ENCODE data around the gene DPH1. TPM values are rescaled to one million over a fixed set of nuclear protein-coding genes. Genes with fewer than 3 reads are reported as not detected.

The DPH1 gene
- total RNA-seq, 1 experiment from 2014 or later, result 45.2 TPM

DNA sequence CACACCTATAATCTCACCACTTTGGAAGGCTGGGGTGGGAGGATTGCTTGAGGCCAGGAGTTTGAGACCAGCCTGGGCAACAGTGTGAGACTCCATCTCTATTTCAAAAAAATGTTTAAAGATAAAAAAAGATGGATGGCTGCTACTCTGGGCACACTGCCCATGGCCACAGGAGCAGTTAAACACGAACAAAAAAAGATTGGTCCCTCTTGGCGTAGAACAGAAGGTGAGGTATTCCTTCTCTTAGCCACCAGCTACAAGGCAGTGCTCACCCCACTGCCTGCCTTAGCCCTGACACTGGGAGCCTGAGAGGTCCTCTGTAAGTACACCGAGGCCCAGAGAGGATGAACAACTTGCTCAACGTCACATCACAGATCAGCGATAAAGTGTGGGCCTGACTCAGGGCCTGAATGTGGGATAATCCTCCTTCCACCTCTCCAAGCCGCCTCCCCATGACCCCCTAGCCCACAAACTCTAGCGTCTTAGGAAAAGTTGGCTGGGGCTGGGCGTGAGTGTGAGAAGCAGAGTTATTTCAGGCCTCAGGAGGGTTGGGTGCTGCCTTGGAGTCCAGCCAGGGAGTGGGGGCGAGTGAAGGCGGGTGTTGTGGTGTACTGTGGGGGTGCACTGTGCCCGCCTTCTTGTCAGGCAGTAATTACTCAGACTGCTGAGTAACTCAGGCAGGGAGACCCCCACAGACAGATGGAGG is 2.3 kb upstream of the DPH1 start:
- DNase-seq (ENCODE audit: low read depth), result no peak

GRCh38 chr17:2028234-2028614 is 1.7 kb upstream of the DPH1 start:
- no peak for DNase-seq (ENCODE audit: low read depth)

DNA sequence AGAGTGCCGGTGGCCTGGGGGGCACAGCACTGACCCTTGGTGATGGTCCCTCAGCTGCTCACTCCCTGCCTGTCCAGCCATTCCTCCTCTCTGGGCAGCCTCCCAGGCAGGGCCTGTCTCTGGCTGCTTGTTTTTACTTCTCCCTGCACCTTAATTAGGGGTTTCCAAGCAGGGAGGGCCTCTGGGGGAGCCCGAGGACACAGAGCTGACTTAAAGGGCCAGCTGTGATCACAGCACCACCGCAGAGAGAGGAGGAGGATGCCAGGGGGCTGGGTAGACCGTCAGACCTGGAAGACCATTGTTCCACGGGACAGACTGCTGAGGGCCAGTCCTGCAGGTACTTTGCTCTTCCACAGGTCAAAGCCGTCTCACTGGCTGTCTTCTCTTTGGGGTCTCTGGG is 1.2 kb upstream of the DPH1 start:
- DNase-seq (ENCODE audit: low read depth), result no peak

DNA sequence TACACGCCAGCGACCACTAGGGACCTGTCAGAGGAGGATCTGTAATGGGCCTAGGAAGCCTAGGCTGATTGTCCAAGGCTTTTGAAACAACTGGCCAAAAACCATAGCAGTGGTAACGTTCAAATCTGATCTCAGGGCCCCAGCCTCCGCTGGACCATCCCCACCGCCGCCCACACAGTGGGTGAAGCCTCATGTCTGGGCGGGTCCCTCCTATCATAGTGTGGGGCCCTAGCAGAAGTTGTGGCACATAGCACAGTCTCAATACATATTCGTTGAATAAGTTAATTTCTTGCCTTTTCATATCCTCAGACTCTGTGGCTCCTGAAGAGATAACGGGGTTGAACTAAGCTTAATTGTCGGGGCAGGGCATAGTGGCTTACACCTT is 818 bp downstream of the DPH1 start:
- DNase-seq (ENCODE audit: low read depth), result no peak

- DNase-seq (ENCODE audit: low read depth), result no peak
Observed at GRCh38 chr17:2033153-2033552, 3.2 kb downstream of the DPH1 start.

DNA sequence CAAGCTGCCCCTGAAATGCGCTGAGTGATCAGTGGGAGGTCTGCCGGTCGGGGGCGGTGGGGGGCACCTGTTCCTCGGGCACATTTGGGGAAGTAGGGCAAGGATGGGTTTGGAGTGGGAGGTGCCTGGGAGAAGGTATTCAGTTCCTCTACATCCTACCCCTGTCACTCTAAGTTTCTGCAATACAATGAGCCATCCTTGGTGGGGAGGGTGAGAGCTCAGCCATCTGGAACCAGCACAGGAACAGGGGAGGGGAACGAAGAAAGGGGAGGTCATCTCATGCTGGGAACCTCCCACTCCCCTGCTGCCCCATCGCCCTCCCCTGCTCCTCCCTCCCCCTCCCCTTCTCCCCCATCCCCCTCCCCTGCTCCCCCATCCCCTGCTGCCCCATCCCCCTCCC is 4.2 kb downstream of the DPH1 start:
- DNase-seq (ENCODE audit: low read depth), result no peak

DNA sequence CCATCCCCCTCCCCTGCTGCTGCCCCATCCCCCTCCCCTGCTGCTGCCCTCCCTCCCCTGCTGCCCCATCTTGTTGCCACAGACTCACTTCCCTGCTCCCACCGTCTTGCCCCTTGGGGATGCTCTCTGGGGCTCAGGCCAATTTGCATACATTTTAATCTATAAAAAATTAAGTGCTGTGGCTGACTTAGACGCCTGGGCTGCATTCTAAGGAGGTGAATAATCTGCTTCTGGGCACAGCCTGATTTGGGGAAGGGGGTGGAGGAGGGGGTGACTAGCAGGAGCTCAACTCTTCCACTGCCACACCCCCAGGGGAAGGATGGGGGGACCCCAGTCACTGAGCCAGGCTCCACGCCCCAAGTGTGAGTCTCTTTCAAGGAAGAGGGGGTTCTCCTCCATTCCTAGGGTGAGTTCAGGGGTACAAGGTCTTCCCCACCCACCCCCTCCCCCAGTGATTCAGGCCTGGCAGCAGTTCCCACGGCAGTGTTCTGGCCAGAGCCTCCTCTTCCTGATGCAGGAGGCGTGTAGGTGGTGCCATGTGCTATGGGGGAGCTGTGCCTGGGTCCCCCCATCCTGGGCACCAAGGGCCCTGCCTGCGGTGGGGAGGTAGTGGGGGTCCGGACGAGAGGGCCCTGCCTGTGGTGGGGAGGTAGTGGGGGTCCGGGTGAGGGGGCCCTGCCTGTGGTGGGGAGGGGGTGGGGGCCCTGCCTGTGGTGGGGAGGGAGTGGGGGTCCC is 5.0 kb downstream of the DPH1 start:
- DNase-seq (ENCODE audit: low read depth), result no peak

GRCh38 chr17:2035541-2036488 is 5.9 kb downstream of the DPH1 start:
- no peak for DNase-seq (ENCODE audit: low read depth)

GRCh38 chr17:2037155-2037554 is 7.2 kb downstream of the DPH1 start:
- DNase-seq (ENCODE audit: low read depth), result no peak

DNA sequence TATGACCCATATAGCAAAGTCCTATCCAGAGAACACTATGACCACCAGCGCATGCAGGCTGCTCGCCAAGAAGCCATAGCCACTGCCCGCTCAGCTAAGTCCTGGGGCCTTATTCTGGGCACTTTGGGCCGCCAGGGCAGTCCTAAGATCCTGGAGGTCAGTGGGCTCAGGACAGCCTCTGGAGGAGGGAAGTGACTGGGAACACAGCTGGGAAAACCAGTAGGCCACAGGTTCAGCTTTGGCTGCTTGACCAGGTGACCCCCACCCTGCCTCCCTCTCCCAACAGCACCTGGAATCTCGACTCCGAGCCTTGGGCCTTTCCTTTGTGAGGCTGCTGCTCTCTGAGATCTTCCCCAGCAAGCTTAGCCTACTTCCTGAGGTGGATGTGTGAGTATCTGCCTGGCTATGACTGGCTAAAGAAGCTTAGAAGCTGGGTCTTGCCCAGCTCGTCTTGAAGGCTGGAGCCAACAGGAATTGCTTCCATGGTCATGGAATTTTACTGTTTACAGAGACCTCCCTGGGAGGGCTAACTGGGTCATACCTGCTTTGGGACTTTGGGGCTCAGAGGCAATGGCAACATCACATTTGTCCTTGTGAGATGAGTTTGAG is 10.4 kb downstream of the DPH1 start:
- no peak for DNase-seq (ENCODE audit: low read depth)

DNA sequence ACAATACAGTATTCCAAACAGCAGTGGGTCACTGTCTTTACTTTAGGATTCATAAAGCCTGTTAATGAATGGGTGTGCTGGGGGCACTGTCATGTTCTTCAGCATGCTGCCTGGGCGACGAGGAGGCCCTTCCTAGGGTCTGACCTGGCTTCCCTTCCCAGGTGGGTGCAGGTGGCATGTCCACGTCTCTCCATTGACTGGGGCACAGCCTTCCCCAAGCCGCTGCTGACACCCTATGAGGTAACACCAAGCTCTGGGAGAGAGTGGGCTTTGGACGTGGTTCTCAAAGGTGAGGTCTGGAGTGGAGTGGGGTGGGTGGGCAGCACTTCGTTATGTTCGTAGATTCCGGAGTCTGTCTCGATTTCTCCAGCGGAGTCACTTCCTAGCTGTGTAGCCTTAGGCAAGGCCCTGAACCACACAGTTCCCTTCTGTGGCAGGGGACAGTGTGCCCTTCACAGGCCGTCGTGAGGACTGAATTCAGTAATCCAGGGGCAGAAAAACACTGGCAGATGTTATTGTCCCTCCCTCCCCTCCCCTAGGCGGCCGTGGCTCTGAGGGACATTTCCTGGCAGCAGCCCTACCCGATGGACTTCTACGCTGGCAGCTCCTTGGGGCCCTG is 11.1 kb downstream of the DPH1 start:
- DNase-seq (ENCODE audit: low read depth), result no peak

GRCh38 chr17:2041561-2042389 is 11.8 kb downstream of the DPH1 start, which contains the start of gene OVCA2:
Gene OVCA2, plus strand, starts transcription at chr17:2042022. Its CDS starts 26 bp downstream, at chr17:2042048.
- DNase-seq (ENCODE audit: low read depth), result peak; percentile 98

DNA sequence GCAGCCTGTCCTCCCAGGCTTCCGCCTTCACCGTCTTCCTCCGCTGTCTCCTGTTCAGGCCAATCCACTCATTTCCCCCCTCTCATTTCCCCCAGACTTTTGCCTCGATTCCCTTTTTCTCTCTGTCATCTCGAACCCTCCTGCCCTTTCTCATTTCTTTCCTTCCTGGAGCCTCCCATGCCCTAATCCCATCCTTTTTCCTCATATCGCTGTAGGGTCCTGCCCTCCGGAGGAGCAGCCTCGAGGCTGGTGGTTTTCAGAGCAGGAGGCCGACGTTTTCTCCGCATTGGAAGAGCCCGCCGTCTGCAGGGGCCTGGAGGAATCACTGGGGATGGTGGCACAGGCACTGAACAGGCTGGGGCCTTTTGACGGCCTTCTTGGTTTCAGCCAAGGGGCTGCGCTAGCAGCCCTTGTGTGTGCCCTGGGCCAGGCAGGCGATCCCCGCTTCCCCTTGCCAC is 12.5 kb downstream of the DPH1 start:
- peak; percentile 59 for DNase-seq (ENCODE audit: low read depth)

DNA sequence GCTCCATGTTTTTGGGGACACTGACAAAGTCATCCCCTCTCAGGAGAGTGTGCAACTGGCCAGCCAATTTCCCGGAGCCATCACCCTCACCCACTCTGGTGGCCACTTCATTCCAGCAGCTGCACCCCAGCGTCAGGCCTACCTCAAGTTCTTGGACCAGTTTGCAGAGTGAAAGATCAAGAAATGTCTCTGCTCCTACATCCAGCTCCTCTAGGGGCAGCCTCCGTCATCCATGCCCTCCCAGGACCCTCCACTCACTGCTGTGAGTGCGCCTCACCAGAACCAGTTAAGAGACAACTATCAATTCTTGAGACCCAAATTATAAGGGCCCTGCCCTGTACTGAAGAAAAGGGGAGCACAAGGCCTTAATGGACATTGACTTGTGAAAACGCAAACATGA is 13.0 kb downstream of the DPH1 start:
- no peak for DNase-seq (ENCODE audit: low read depth)

- DNase-seq (ENCODE audit: low read depth), result peak; percentile 64
Observed at GRCh38 chr17:2043785-2044184, 13.8 kb downstream of the DPH1 start.

- no peak for DNase-seq (ENCODE audit: low read depth)
Observed at GRCh38 chr17:2044263-2044894, 14.4 kb downstream of the DPH1 start.

DNA sequence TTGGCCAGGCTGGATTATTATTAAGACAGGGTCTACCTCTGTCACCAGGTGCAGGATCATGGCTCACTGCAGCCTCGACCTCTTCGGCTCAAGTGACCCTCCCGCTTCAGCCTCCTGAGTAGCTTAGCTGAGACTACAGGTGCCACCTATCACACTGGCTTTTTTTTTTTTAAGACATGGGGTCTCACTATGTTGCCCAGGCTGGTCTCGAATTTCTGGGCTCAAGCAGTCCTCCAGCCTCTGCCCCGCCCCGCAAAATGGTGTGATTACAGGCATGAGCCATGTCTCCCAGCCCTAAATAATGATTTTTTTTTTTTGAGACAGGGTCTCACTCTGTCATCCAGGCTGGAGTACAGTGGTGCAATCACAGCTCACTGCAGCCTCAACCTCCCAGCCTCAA is 17.6 kb downstream of the DPH1 start:
- DNase-seq (ENCODE audit: low read depth), result no peak

- DNase-seq (ENCODE audit: low read depth), result no peak
Observed at GRCh38 chr17:2048805-2049204, 18.9 kb downstream of the DPH1 start.

DNA sequence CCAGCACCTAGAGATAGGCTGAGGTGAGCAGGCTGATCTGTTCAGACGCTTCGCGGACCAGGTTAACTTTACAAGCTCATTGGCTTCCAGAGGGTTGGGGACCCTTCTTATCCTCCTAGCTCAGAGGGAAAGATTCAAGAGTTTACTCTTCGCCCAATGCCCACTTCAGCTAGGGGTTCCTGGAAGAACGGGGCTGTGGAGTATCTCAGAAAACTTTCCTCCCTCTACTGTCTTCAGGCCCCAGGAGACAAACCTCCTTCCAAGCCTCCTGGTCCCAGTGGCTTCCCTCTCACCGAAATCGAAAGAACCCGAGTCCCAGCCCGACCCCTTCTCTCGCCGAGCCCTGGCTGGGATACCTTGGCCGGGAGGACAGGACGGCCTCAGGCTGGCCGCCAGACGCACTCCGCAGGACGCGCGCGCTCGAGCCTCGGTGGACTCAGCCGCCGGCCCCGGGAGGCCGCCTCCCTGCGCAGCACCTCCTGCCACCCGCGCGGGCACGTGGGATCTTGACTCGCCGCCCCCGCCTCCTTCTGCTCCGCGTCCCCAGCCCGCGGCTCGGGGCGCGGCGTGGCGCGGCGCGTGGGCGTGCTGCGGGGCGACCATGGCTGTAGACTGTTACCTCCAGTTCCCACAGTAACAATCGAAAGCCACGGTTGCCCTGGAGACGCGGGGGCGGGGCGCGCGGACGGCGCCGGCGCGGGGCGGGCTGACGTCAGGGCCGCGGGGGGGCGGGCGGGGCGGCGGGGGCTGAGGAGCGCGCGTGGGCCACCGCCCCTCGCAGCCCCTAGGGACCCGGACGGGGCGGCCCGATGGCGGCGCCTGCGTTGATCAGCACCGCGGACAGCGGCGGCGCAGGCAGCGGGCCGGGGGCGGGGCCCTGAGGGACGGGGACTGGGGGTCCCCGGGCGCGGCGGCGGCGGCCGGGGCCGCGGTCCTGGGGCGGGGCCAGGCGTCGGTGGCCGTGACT is 19.7 kb downstream of the DPH1 start:
- peak; percentile 87 for DNase-seq (ENCODE audit: low read depth)

All from Daoy (cell line).